SK-MEL-5 (cell line): ENCODE measurements around the gene STRN3. TPM values are rescaled to one million over a fixed set of nuclear protein-coding genes. Genes with fewer than 3 reads are reported as not detected.

ENCODE experiments used
- small RNA-seq, 2 experiments: library from RNA; depleted of rRNA; stranded (forward); fragments of <200 nt; gene quantifications; one replicate each; pipeline ENCODE3, GENCODE V24; 2014
- total RNA-seq: library from RNA; depleted of rRNA; stranded (reverse); fragments of >200 nt; shearing (Covaris generic); gene quantifications from 2 replicates; pipeline ENCODE4 v1.2.3, GENCODE V29; 2014; rRNA removed

Gene STRN3
- total RNA-seq, 1 experiment from 2014 or later, result 35.8 TPM

Small RNA genes within 50 kb of the gene (small RNA-seq; reads per million reads assigned to genes)
- gene HIGD1AP17 (0 reads per million in 2 experiments), gene MIR624 (0 reads per million in 2 experiments)

Other genes starting within 250 kb of the STRN3 start
- 0.72 and 0.92 TPM in 2 replicates for gene COCH, start 151.8 kb downstream of the STRN3 start, total RNA-seq
- gene AP4S1, start 730 bp downstream of the STRN3 start, total RNA-seq, result 6.4 and 6.9 TPM in 2 replicates
- 131 and 141 TPM in 2 replicates for gene HECTD1, start 181.4 kb upstream of the STRN3 start, total RNA-seq